H54 (cell line): ENCODE measurements around the gene CCDC127.

Source experiments
- DNase-seq: peaks from one replicate; pipeline ENCODE4 v3.0.0; 2011; ENCODE audit warnings: low spot score, mixed read lengths; ENCODE audit not compliant: insufficient read length
- FAIRE-seq: peaks from 3 replicates; lab custom pipeline; 2011; peaks lifted over from hg19 to GRCh38; lab: Jason Lieb, UNC
- POLR2A ChIP-seq: IDR thresholded peaks from 2 replicates; pipeline ENCODE4 v1.6.1; 2011; ENCODE audit warnings: low read depth, mild to moderate bottlenecking, low read length

The CCDC127 gene

DNA sequence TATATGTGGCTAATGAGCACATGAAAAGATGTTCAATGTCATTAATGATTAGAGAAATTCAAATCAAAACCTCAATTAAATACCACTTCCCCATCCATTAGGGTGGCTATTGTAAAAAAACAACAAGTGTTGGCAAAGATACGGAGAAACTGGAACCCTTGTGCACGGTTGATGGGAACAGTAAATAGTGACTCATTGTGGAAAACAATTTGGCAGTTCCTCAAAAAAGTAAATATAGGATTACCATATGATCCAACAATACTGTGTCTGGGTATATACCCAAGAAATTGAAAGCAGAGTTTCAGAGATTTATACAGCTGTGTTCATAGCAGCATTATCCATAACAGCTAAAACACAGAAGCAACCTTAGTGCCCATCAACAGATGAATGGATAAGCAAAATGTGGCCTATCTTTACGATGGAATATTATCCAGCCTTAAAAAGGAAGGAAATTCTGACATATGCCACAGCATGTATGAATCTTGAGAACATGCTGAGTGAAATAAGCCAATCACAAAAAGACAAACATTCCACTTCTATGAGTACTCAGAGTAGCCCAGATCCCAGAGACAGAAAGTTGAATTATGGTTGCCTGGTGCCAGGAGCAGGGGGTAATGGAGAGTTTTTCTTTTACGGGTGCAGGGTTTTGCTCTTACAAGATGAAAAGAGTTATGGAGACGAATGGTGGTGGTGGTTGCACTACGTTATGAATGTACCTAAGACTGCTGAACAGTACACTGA is 68.0 kb downstream of the CCDC127 start:
- TF ChIP-seq POLR2A = no peak
- FAIRE-seq = no peak
- no peak for DNase-seq

DNA sequence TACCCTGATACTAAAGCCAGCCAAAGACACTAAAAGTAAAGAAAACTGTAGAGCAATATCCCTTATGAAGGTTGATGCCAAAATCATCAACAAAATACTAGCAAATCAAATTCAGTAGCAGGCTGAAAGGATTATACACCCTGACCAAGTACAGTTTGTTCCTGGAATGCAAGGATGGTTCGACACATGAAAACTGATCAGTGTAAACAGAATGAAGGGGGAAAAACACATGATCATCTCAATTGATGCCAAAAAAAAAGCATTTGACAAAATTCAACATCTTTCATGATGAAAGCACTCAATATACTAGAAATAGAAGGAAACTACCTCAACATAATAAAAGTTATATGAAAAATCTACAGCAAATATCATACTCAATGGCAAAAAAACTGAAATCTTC is 70.2 kb downstream of the CCDC127 start:
- DNase-seq = no peak
- FAIRE-seq = no peak
- TF ChIP-seq POLR2A = no peak
